HEK293T (cell line): ENCODE results near the gene RFX6.

ENCODE experiments used
- FOXA1 ChIP-seq: fragments of 450-650 bp; IDR thresholded peaks from 2 replicates; pipeline ENCODE4 v1.6.1; 2016; ENCODE audit warnings: mild to moderate bottlenecking
- SP1 ChIP-seq: fragments of 450-650 bp; IDR thresholded peaks from 2 replicates; pipeline ENCODE4 v1.6.1; 2017

DNA sequence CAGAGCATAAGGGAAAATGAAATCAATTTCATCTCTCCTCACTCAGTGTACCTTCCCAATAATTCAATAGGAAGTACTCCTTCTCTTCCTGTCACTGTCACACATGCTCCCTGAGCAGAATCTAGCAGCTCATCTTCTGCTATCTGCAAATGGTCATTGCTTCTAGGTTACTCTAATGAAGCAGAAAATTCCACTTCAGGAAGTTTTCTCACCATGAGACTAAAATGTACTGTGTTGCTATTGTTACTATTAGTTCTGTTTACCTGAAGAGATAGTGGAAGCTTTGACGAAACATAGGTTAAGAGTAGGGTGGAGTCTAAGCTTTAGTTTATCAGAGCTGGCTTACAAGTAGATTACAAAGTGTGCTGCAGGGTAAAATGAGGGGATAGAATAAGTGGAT, 52.8 kb downstream of the RFX6 start:
- TF ChIP-seq SP1 (no peak), FOXA1 (no peak)
